Trophoblast cell (in vitro differentiated cells and primary cell): Measurements from ENCODE around the gene ABI3.

Experiments
- DNase-seq, 2 donors: peaks; one replicate each; pipeline ENCODE4 v3.0.0-alpha.2; 2016
- H2AFZ ChIP-seq: 2 replicates; pipeline ENCODE4 v1.6.1; 2013; ENCODE audit warnings: low read length, moderate library complexity, mild to moderate bottlenecking; ENCODE audit not compliant: insufficient read depth, poor library complexity
- H2AK5ac ChIP-seq: 2 replicates; pipeline ENCODE4 v1.6.1; 2013; ENCODE audit warnings: mild to moderate bottlenecking, low read length
- H2BK120ac ChIP-seq: 2 replicates; pipeline ENCODE4 v1.6.1; 2013; ENCODE audit warnings: low read length, mild to moderate bottlenecking, moderate library complexity; ENCODE audit not compliant: insufficient read depth, poor library complexity
- H2BK12ac ChIP-seq: 2 replicates; pipeline ENCODE4 v1.6.1; 2013; ENCODE audit warnings: mild to moderate bottlenecking, low read length, moderate library complexity
- H2BK5ac ChIP-seq: 2 replicates; pipeline ENCODE4 v1.6.1; 2013; ENCODE audit warnings: low read length, low read depth, moderate library complexity, mild to moderate bottlenecking; ENCODE audit not compliant: poor library complexity
- H3K14ac ChIP-seq: 2 replicates; pipeline ENCODE4 v1.6.1; 2013; ENCODE audit warnings: mild to moderate bottlenecking, low read length
- H3K18ac ChIP-seq: 2 replicates; pipeline ENCODE4 v1.6.1; 2013; ENCODE audit warnings: mild to moderate bottlenecking, low read length
- H3K23ac ChIP-seq: 2 replicates; pipeline ENCODE4 v1.6.1; 2013; ENCODE audit warnings: low read length
- H3K27ac ChIP-seq: 2 replicates; pipeline ENCODE4 v1.5.1; 2013; ENCODE audit warnings: low read depth, mild to moderate bottlenecking, inconsistent platforms, low read length, moderate library complexity
- H3K27me3 ChIP-seq: 2 replicates; pipeline ENCODE4 v1.6.1; 2013; ENCODE audit warnings: inconsistent platforms, mild to moderate bottlenecking, low read length, moderate library complexity; ENCODE audit not compliant: insufficient read depth
- H3K36me3 ChIP-seq, 2 experiments: 1 replicate in 1 of 2; 2 replicates in 1 of 2; pipeline ENCODE4 v1.6.1; 2013; ENCODE audit warnings: low read length in 2 of 2, mild to moderate bottlenecking in 2 of 2, moderate library complexity in 1 of 2; ENCODE audit not compliant: insufficient read depth in 2 of 2, control insufficient read depth in 1 of 2
- H3K4ac ChIP-seq: 2 replicates; pipeline ENCODE4 v1.6.1; 2013; ENCODE audit warnings: low read depth, mild to moderate bottlenecking, low read length, moderate library complexity
- H3K4me1 ChIP-seq, 2 experiments: 1 replicate in 1 of 2; 2 replicates in 1 of 2; pipeline ENCODE4 v1.6.1; 2013; ENCODE audit warnings: low read length in 2 of 2, mild to moderate bottlenecking in 2 of 2, moderate library complexity in 1 of 2; ENCODE audit not compliant: insufficient read depth in 2 of 2, control insufficient read depth in 1 of 2
- H3K4me2 ChIP-seq: 2 replicates; pipeline ENCODE4 v1.6.1; 2013; ENCODE audit warnings: inconsistent platforms, mild to moderate bottlenecking, low read length, moderate library complexity
- H3K4me3 ChIP-seq: 2 replicates; pipeline ENCODE4 v1.5.1; 2013; ENCODE audit warnings: mild to moderate bottlenecking, low read depth, low read length, inconsistent platforms
- H3K79me1 ChIP-seq: one replicate; pipeline ENCODE4 v1.6.1; 2013; ENCODE audit warnings: low read length
- H3K79me2 ChIP-seq: 2 replicates; pipeline ENCODE4 v1.6.1; 2013; ENCODE audit warnings: low read length, mild to moderate bottlenecking; ENCODE audit not compliant: control insufficient read depth, insufficient read depth, poor library complexity
- H3K9ac ChIP-seq: 2 replicates; pipeline ENCODE4 v1.6.1; 2013; ENCODE audit warnings: mild to moderate bottlenecking, low read length
- H3K9me3 ChIP-seq: 2 replicates; pipeline ENCODE4 v1.6.1; 2013; ENCODE audit warnings: low read depth, mild to moderate bottlenecking, control low read depth, inconsistent platforms, low read length; ENCODE audit not compliant: insufficient read depth
- H4K12ac ChIP-seq: 2 replicates; pipeline ENCODE4 v1.6.1; 2013; ENCODE audit warnings: low read depth, mild to moderate bottlenecking, low read length, moderate library complexity
- H4K8ac ChIP-seq: 2 replicates; pipeline ENCODE4 v1.6.1; 2013; ENCODE audit warnings: low read depth, mild to moderate bottlenecking, low read length, moderate library complexity
- H4K91ac ChIP-seq: one replicate; pipeline ENCODE4 v1.6.1; 2013; ENCODE audit warnings: low read depth, mild to moderate bottlenecking, low read length, moderate library complexity
- WGBS: extraction: QIAGEN DNeasy Blood & Tissue Kit; methylation state at CpG from one replicate; pipeline ENCODE4 v1.1.7; 2013; ENCODE audit warnings: missing lambda C conversion rate; ENCODE audit not compliant: insufficient read length, insufficient coverage; ENCODE audit errors: extremely low coverage; 5-methylcytosine and 5-hydroxymethylcytosine counted together

The ABI3 gene

DNA sequence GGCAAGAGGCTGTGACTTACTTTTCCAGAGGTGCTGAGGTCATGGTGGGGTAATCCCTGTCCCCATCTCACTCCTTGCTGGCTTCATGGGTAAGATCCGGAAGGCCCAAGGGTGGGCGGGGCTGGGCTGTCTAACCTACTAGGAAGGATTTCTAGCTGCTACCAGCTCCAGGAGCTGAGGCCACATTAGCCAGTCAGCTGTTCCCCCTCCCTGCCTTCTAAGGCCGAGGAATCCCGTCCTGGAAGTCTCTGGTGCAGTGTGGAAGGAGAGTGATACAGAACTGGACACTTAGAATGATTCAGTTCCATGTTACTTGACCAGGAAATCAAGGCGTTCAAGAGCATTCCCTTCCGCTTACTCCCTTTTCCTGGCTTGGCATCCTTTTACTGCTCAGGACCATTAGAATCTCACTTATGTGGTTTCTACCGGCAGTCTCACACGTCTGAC lies 9.0 kb upstream of the ABI3 start:
- no peak for DNase-seq
- Histone ChIP-seq H3K36me3 (no peaks in the 10 kb centered on the region), H3K23ac (no peak overlapping the region), H3K4ac (no peak overlapping the region), H2BK12ac (no peak overlapping the region), H2BK5ac (no peak overlapping the region), H3K4me1 (no peaks in the 10 kb centered on the region), H3K14ac (no peak overlapping the region), H3K4me2 (no peak overlapping the region), H2AFZ (no peak overlapping the region), H4K12ac (no peak overlapping the region), H3K79me2 (no peaks in the 10 kb centered on the region), H3K27ac (no peak overlapping the region), H2BK120ac (no peak overlapping the region), H4K8ac (no peak overlapping the region), H2AK5ac (no peak overlapping the region), H3K79me1 (no peaks in the 10 kb centered on the region), H3K27me3 (no peaks in the 10 kb centered on the region), H4K91ac (no peak overlapping the region), H3K18ac (no peak overlapping the region), H3K9ac (no peak overlapping the region), H3K4me3 (no peak overlapping the region), H3K9me3 (no peaks in the 10 kb centered on the region)
- WGBS: no CpG with 5 or more reads among the region's 8 CpGs

GRCh38 chr17:49203796-49204195 lies 6.7 kb upstream of the ABI3 start:
- H2AK5ac ChIP-seq: no peak overlapping the region
- no peak overlapping the region for H2AFZ ChIP-seq
- no peak overlapping the region for H3K9ac ChIP-seq
- no peak overlapping the region for H2BK5ac ChIP-seq
- no peak overlapping the region for H3K23ac ChIP-seq
- H3K79me2 ChIP-seq: no peaks in the 10 kb centered on the region
- H3K18ac ChIP-seq: no peak overlapping the region
- no peaks in the 10 kb centered on the region for H3K36me3 ChIP-seq
- no peaks in the 10 kb centered on the region for H3K27me3 ChIP-seq
- WGBS: no CpG with 5 or more reads among the region's 2 CpGs
- H3K79me1 ChIP-seq: no peaks in the 10 kb centered on the region
- H4K91ac ChIP-seq: no peak overlapping the region
- H3K9me3 ChIP-seq: no peaks in the 10 kb centered on the region
- no peak overlapping the region for H3K4ac ChIP-seq
- no peak overlapping the region for H3K14ac ChIP-seq
- no peaks in the 10 kb centered on the region for H3K4me1 ChIP-seq
- no peak overlapping the region for H4K12ac ChIP-seq
- no peak overlapping the region for H2BK120ac ChIP-seq
- no peak overlapping the region for H2BK12ac ChIP-seq
- DNase-seq: no peak
- H4K8ac ChIP-seq: no peak overlapping the region
- no peak overlapping the region for H3K4me3 ChIP-seq
- no peak overlapping the region for H3K27ac ChIP-seq
- no peak overlapping the region for H3K4me2 ChIP-seq

DNA sequence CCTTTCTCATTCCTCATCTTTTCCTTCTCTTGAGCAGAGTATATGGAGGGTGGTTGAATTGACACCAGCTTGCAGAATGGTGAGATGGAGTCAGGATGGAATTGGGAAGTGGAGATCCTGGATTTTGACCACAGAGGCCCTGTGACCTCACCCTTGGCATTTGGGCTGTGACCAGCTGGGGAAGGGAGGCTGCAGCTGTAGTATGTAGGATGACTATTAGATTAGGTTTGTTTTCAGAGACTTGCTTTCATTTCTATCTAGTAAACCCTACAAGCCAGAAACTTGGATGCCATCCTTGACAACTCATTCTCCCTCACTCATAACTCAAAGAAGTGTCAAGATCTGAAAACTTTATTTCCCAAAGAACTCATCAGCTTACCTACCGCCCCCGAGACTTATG lies 6.0 kb upstream of the ABI3 start:
- no peak overlapping the region for H2AFZ ChIP-seq
- H3K79me2 ChIP-seq: no peaks in the 10 kb centered on the region
- H3K79me1 ChIP-seq: no peaks in the 10 kb centered on the region
- no peak overlapping the region for H3K4ac ChIP-seq
- no peaks in the 10 kb centered on the region for H3K27me3 ChIP-seq
- H4K12ac ChIP-seq: no peak overlapping the region
- no peak overlapping the region for H2BK12ac ChIP-seq
- no peaks in the 10 kb centered on the region for H3K36me3 ChIP-seq
- no peak overlapping the region for H3K27ac ChIP-seq
- no peaks in the 10 kb centered on the region for H3K9me3 ChIP-seq
- H2BK120ac ChIP-seq: no peak overlapping the region
- H4K91ac ChIP-seq: no peak overlapping the region
- H3K4me3 ChIP-seq: no peak overlapping the region
- no peak overlapping the region for H3K23ac ChIP-seq
- no peak for DNase-seq
- H3K4me2 ChIP-seq: no peak overlapping the region
- H3K18ac ChIP-seq: no peak overlapping the region
- H2AK5ac ChIP-seq: no peak overlapping the region
- no peak overlapping the region for H4K8ac ChIP-seq
- no peaks in the 10 kb centered on the region for H3K4me1 ChIP-seq
- H3K9ac ChIP-seq: no peak overlapping the region
- no CpG with 5 or more reads among the region's 2 CpGs for WGBS
- no peak overlapping the region for H3K14ac ChIP-seq
- no peak overlapping the region for H2BK5ac ChIP-seq

GRCh38 chr17:49209061-49209571 lies 1.4 kb upstream of the ABI3 start:
- Histone ChIP-seq H3K9ac (no peak overlapping the region), H3K14ac (no peak overlapping the region), H3K4me2 (no peak overlapping the region), H4K12ac (no peak overlapping the region), H2BK120ac (no peak overlapping the region), H3K79me2 (no peaks in the 10 kb centered on the region), H3K23ac (no peak overlapping the region), H3K4me3 (no peak overlapping the region), H2AFZ (no peak overlapping the region), H2AK5ac (no peak overlapping the region), H3K36me3 (no peaks in the 10 kb centered on the region), H3K9me3 (no peaks in the 10 kb centered on the region), H4K8ac (no peak overlapping the region), H3K27ac (no peak overlapping the region), H4K91ac (no peak overlapping the region), H3K79me1 (no peaks in the 10 kb centered on the region), H3K4me1 (peaks cover 3 to 6% of the 10 kb centered on the region in 2 experiments), H3K27me3 (no peaks in the 10 kb centered on the region), H2BK12ac (no peak overlapping the region), H3K4ac (no peak overlapping the region), H2BK5ac (no peak overlapping the region), H3K18ac (no peak overlapping the region)
- DNase-seq: no peak
- no CpG with 5 or more reads among the region's 10 CpGs for WGBS
